Lung (tissue), 12 donors: Measurements from ENCODE around the gene CHTF8. TPM values are rescaled to one million over a fixed set of nuclear protein-coding genes. Genes with fewer than 3 reads are reported as not detected.

Source experiments
- ATAC-seq: fragments of 200-7000 bp; cut with Tn5 transposase; one replicate; pipeline ENCODE4 v1.9.1; 2020; ENCODE audit warnings: moderate number of reproducible peaks; ENCODE audit not compliant: insufficient read depth, low FRiP score
- DNase-seq, 3 donors: peaks; one replicate each; pipeline ENCODE4 v3.0.0-alpha.2; 2013 to 2017
- H3K27ac ChIP-seq, 2 donors: one replicate each; pipeline ENCODE4 v1.5.1; 2013; ENCODE audit warnings: mild to moderate bottlenecking in 2 of 2, moderate library complexity in 2 of 2, control low read depth in 1 of 2, inconsistent platforms in 1 of 2, low read depth in 1 of 2, low read length in 1 of 2
- H3K27me3 ChIP-seq, 3 donors: one replicate each; pipeline ENCODE4 v1.5.1; 2013; ENCODE audit warnings: low read length in 2 of 3; ENCODE audit not compliant: control insufficient read depth in 3 of 3, insufficient read depth in 3 of 3
- H3K36me3 ChIP-seq, 4 donors: one replicate each; pipeline ENCODE4 v1.5.1; 2013; ENCODE audit warnings: low read length in 4 of 4, mild to moderate bottlenecking in 1 of 4, moderate library complexity in 1 of 4; ENCODE audit not compliant: control insufficient read depth in 4 of 4, insufficient read depth in 4 of 4
- H3K4me1 ChIP-seq, 5 donors: one replicate each; pipeline ENCODE4 v1.5.1; 2013; ENCODE audit warnings: low read length in 5 of 5, mild to moderate bottlenecking in 2 of 5, moderate library complexity in 1 of 5; ENCODE audit not compliant: control insufficient read depth in 5 of 5, insufficient read depth in 5 of 5
- H3K4me3 ChIP-seq: one replicate; pipeline ENCODE4 v1.5.1; 2013; ENCODE audit warnings: mild to moderate bottlenecking, control low read depth, moderate library complexity
- H3K9ac ChIP-seq, 2 donors: one replicate each; pipeline ENCODE4 v1.5.1; 2013; ENCODE audit warnings: low read length in 2 of 2, control low read depth in 1 of 2; ENCODE audit not compliant: insufficient read depth in 1 of 2
- H3K9me3 ChIP-seq, 4 donors: one replicate each; pipeline ENCODE4 v1.5.1; 2013; ENCODE audit warnings: low read length in 3 of 4, mild to moderate bottlenecking in 1 of 4, moderate library complexity in 1 of 4; ENCODE audit not compliant: control insufficient read depth in 4 of 4, insufficient read depth in 3 of 4
- WGBS, 2 donors: extraction: QIAGEN DNeasy Blood & Tissue Kit; methylation state at CpG; one replicate each; pipeline ENCODE4 v1.1.7; 2013; 5-methylcytosine and 5-hydroxymethylcytosine counted together
- polyA plus RNA-seq, 2 donors: library from polyadenylated mRNA; stranded (reverse); fragments of 200-250 nt; gene quantifications; one replicate each; pipeline ENCODE4 v1.2.1, GENCODE V29; 2013
- total RNA-seq, 2 donors: library from RNA; depleted of rRNA in 1 of 2; stranded (reverse); fragments of >200 nt in 1 of 2; gene quantifications; one replicate each; pipeline ENCODE4 v1.2.1, GENCODE V29; 2014 to 2021
- TF ChIP-seq, protein P1 (sequence below): IDR thresholded peaks from 2 replicates; pipeline ENCODE4 v1.5.1; 2012; ENCODE audit warnings: mild to moderate bottlenecking; ENCODE audit errors: control extremely low read depth, extremely low read depth
- donor health status: control.
- donor health status: control.
- donor health status: Bipolar disorder and iron deficiency.
- donor health status: healthy.
- donor health status: DM: yes; HTN: yes; CAD: no.

The CHTF8 gene
- total and polyA plus RNA-seq, 4 donors, result 26.0 to 101 (median 81.5) TPM

DNA sequence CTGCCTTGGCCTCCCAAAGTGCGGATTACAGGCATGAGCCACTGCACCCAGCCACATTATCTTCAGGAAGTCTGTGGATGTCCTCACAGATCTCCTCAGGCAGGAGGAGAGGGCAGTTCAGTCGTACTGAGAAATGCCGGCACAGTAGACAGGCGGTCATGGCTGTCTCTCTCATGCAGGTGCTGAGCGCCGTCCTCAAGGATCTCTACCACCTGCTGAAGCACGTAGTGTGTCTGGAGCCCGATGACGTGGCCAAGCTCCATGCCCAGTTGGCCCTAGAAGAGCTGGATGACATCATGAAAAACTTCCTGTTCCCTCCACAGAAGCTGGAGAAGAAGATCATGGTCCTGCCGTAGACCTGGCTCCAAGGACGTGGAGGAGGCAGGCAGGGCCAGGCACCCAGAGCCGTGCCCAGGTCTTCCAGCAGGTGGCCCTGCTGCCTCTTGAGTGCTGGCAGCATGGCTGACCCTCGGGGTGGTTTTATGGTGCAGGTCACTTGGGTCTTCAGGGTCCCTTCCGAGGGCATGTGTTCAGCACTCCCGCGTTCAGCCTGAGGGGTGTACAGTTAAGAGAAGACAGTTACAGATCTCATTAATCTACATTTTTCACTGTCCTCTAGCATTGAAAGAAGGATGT is 49.0 kb downstream of the CHTF8 start:
- 89 to 92% methylated on average over 16 of the region's 16 CpGs for WGBS, 2 donors
- no peak overlapping the region for H3K27ac ChIP-seq
- peaks cover 0 to 9% (median 3%) of the 10 kb centered on the region in 5 donors for H3K4me1 ChIP-seq
- peaks cover 0 to 7% (median 0%) of the 10 kb centered on the region in 4 donors for H3K36me3 ChIP-seq
- no peaks in the 10 kb centered on the region for H3K27me3 ChIP-seq
- TF ChIP-seq, protein P1, sequence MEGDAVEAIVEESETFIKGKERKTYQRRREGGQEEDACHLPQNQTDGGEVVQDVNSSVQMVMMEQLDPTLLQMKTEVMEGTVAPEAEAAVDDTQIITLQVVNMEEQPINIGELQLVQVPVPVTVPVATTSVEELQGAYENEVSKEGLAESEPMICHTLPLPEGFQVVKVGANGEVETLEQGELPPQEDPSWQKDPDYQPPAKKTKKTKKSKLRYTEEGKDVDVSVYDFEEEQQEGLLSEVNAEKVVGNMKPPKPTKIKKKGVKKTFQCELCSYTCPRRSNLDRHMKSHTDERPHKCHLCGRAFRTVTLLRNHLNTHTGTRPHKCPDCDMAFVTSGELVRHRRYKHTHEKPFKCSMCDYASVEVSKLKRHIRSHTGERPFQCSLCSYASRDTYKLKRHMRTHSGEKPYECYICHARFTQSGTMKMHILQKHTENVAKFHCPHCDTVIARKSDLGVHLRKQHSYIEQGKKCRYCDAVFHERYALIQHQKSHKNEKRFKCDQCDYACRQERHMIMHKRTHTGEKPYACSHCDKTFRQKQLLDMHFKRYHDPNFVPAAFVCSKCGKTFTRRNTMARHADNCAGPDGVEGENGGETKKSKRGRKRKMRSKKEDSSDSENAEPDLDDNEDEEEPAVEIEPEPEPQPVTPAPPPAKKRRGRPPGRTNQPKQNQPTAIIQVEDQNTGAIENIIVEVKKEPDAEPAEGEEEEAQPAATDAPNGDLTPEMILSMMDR, result no peak
- peaks cover 0 to 2% (median 0%) of the 10 kb centered on the region in 4 donors for H3K9me3 ChIP-seq
- no peak overlapping the region for H3K9ac ChIP-seq
- no peak for ATAC-seq
- H3K4me3 ChIP-seq, result no peak overlapping the region
- DNase-seq, result no peak

DNA sequence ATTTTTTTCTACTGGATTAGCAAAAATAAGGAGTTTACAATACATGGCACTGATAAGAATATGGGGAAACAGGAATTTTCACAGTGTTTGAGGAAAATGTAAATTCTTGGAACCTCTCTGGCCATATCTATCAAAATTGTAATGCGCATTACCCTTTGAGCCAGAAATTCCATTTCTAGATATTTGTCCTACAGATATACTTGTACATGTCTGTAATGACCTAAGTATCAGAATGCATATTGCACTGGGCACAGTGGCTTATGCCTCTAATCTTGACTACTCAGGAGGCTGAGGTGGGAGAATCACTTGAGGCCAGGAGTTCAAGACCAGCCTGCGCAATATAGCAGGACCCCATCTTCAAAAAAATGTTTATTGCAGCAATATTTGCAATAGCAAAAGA is 52.7 kb downstream of the CHTF8 start:
- Histone ChIP-seq H3K27ac (no peak overlapping the region), H3K9ac (no peak overlapping the region), H3K4me3 (no peak overlapping the region), H3K36me3 (peaks cover 0 to 5% (median 0%) of the 10 kb centered on the region in 4 donors), H3K9me3 (peaks cover 0 to 2% (median 0%) of the 10 kb centered on the region in 4 donors), H3K4me1 (peaks cover 0 to 14% (median 3%) of the 10 kb centered on the region in 5 donors), H3K27me3 (no peaks in the 10 kb centered on the region)
- ATAC-seq (no peak), DNase-seq (no peak)
- TF ChIP-seq, protein P1, result no peak
- 98 to 99% methylated on average over 2 of the region's 2 CpGs for WGBS, 2 donors

GRCh38 chr16:69078073-69078472 is 54.3 kb downstream of the CHTF8 start:
- Histone ChIP-seq H3K9ac (no peak overlapping the region), H3K27ac (no peak overlapping the region), H3K9me3 (no peaks in the 10 kb centered on the region), H3K27me3 (no peaks in the 10 kb centered on the region), H3K36me3 (peaks cover 0 to 3% (median 0%) of the 10 kb centered on the region in 4 donors), H3K4me1 (peaks cover 0 to 4% (median 3%) of the 10 kb centered on the region in 5 donors), H3K4me3 (no peak overlapping the region)
- WGBS, 2 donors, result 91% methylated on average over 7 of the region's 7 CpGs
- DNase-seq (no peak), ATAC-seq (no peak)
- TF ChIP-seq, protein P1, result no peak
